Activated CD4-positive, alpha-beta T cell treated with anti-CD3 and anti-CD28 coated beads for 1 hour (primary cell): ENCODE measurements around the gene MYO7B.

Experiments
- DNase-seq: peaks from one replicate; pipeline ENCODE4 v3.0.0-alpha.2; 2020

The MYO7B gene

DNA sequence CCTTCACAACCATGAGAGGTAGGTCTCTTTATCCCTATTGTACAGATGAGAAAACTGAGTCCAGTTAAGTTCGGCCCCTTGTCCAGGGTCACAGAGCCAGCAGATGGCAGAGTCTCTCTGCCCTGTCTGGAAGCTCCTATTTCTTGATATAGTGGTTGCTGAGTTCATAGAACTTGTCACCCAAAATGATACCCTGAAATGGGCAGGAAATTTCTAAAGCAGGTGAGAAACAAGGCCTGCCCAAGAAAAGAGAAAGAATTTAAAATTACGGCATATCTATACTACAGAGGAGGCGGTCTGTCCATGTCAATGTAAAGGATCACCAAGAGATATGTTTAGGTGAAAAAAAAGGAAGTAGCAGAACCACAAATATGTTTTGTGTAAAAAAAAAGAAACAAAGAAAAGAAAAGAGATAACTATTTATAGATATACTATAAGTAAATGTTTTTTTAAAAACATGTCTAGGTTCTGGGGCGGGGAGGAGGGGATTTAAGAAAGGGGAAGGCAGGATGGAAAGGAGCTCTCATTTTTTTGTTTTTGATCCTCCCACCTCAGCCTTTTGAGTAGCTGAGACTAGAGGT lies 39.8 kb downstream of the MYO7B start:
- no peak for DNase-seq

DNA sequence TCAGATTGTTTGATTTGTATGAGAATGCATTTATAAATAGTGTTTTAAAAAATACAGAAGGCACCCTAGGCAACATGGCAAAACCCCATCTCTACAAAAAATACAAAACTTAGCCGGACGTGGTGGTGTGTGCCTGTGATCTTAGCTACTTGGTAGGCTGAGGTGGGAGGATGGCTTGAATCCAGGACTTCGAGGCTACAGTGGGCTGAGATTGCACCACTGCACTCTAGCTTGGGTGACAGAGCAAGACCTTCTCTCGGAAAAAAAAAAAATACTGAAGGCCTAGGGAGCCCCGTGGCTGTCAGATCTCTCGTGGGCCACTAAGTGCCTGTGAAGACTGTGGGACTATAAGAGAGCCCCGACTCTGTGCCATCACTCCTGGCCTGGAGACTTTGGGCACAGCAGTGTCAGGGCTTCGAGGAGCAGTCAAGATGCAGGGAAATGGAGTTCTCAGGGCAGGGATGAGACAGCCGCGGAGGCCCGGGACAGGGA lies 40.5 kb downstream of the MYO7B start:
- no peak for DNase-seq

DNA sequence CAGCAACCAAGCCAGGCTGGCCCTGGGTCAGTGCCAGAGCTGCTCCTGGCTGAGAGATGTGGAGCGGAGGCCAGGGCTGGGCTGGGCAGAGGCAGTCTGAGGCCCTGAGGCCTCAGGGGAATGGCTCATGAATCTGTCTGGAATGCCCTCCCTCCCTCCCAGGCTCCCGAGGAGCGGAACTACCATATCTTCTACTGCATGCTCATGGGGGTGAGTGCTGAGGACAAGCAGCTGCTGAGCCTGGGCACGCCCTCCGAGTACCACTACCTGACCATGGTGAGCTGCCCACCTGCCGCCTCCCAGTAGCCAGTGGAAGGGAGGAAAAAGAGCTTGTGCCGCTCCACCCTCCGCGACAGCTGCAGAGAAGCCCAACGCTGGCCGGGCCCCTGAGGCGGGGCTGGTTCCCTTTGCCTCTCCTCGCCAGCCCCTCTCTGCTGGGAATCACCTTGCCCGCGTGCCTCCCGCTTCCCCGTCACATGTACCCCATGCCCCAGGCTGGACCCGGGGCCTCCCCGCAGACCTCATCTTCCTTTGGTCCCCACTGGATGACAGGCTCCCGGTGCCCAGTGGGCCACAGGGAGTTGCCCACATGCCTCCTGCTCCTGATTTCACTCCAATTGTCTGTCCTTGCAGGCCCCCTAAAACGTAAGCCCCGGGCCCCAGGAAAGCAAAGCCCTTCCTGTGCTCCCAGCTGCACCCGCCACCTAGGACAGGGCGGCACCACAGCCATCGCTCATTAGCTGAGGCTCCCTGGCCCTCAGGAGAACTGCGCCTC lies 41.1 kb downstream of the MYO7B start:
- DNase-seq = no peak

DNA sequence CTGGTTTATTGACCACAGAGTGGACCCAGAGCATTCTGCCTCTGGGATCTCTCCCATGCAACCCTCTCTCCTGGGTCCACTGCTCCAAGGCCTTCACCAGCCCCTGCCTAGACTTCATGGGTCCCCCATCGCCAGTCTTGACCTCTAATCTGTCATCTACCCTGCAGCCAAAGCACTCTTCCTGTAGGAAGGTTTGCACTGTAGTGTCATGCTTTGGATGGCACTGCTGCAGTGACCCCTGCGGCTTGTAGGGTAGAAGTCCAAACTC lies 41.7 kb downstream of the MYO7B start:
- DNase-seq = no peak

DNA sequence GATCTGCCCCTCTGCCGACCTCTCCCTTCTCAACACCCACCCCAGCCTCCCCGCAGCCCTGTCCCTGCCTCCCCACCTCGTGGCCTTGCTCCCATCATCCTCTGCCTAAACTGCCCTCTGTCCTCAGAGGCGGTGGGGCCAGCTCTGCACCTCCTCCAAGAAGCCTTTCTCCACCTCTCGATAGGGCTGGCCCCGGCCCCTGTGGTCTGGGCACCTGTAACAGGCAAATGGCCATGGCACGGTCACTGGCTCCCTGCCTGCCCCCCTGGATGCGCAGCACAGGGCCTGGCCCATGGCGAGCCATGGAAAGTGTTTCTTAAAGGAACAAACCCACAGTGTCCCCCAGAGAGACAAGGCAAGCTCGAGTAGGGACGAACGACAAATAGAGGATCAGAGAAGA lies 42.0 kb downstream of the MYO7B start:
- no peak for DNase-seq

DNA sequence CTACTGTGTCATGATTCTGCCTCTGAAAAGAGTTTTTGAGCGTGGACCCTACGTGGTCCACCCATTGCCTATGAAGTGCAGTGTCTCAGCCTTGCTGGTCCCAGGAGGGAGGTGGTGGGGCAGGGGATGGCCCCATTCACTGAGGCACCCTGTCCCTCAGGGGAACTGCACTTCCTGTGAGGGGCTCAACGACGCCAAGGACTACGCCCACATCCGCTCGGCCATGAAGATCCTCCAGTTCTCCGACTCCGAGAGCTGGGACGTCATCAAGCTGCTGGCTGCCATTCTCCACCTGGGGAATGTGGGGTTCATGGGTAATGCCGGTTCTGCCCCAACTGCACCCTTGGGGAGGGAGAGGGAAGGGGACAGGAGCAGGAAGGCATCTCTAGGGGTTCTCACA lies 42.5 kb downstream of the MYO7B start:
- DNase-seq = no peak

DNA sequence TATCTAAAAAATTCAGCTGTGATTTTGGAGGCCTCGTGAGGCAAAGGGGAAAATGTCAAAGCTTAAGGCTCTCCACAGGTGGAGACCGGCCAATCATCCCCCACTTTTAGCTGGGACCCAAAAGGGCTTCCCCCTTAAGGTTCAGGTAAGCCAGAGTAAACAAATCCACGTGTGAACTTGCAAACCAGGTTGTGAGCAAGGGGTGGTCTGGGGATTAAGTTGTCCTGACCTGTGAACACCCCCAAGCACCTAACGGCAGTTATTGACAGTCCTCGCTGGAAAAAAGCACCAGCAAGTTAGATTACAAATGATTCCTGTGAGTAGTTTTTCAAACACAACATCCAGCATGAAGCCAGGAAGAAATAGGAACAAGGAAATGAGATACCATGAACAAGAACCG lies 42.9 kb downstream of the MYO7B start:
- DNase-seq = no peak

DNA sequence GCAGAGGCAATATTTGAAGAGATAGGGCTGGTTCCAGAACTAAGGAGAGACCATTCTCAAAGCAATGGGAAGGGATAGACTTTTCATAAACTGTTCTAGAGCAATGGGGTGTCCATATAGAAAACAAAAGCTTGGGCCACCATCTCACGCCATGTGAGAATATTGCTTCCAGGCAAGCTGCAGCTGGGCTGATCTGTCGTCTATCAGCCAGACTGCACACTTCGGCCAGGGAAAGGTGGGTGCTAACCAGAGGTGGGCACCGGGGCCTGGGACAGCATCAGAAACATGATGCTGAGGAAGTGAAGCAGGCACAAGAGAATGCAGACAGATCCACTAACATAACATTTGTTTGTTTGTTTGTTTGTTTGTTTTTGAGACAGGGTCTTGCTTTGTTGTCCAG lies 43.7 kb downstream of the MYO7B start:
- DNase-seq = no peak

DNA sequence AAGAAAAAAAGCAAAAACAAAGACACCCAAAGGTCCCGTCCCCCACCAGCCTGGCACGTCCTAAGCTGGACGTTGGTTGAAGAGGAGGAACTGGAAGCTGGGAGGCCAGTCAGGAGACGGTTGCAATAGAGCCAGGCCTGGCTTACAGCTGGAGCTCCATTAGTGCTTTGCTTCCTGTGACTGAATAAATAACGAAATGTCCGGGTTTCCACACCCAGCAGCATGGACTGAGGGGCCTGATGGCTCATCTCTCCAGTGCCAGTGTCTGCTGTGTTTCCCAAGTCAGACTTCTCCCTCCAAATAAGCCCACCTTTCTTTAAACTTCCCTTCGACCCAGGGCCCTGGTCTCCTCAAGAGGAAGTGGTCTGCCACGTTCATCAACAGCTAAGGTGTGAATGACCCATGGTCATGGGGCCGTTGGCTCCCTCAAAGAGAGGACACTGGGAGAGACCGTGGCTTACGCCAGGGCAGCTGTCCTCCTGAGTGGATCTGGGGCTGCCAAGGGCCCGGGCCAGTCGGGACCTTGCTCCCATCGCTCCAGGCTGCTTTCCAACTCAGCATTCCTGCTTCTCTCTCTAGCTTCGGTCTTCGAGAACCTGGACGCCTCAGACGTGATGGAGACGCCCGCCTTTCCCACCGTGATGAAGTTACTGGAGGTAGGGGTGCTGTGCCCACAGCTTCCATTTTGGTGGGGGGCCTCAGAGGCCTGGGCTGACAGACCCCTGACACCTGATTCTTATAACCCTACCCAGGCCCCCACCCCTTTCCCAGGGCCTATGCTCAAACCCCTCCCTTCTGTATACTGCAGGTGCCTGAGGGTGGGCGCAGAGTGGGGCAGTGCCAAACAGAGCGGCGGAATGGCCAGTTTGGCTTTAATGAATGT lies 44.9 kb downstream of the MYO7B start:
- DNase-seq = no peak

DNA sequence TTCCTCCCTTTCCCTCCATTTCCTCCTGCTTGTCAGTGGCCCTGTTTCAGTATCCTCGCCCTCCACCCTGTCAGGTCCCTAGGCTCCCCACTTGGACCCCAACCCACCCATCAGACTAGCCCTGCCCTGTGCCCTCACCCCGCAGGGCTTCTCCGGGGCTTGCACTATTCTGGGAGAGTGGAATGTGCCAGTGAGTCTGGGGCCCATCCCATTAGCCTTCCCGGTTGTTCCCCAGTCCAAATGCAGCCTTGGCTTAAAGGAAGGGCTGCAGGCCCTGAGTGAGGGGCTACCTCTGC lies 45.5 kb downstream of the MYO7B start:
- no peak for DNase-seq

DNA sequence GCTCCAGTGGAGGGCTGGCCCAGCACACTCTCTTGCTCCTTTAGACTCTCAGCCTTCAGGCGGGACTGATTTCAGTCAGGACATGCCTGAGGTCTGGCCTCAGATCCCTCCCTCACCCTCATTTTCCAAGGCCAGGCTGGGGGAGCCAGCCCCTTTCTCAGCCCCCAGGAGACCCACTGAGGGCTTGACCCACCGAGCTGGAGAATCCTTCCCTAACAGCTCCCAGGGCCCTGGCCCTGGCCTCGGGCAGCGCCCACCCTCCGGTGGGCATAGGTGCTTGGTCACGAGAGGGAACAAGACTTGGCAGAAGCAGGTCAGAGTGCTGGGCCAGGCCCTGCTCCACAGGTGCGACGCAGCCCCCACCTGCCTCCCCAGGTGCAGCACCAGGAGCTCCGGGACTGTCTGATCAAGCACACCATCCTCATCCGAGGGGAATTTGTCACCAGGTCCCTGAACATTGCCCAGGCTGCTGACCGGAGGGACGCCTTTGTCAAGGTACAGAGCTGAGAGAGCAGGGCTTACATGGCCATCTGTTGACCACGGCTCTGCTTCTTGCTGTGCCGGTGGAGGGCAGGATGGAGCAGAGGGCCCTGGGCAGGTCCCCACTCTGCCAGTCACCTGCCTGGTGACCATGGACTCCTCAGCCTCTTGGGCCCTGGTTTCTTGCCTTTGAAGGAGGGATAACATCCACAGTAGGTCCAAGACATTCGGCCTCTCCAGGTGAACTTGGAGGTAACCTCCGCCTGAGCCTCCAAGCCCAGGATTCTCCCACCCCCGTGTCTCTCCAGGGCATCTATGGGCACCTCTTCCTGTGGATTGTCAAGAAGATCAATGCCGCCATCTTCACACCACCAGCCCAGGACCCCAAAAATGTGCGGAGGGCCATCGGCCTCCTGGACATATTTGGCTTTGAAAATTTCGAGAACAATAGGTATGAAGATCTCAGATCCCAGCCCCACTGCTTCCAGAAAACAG lies 46.3 kb downstream of the MYO7B start:
- DNase-seq = no peak

DNA sequence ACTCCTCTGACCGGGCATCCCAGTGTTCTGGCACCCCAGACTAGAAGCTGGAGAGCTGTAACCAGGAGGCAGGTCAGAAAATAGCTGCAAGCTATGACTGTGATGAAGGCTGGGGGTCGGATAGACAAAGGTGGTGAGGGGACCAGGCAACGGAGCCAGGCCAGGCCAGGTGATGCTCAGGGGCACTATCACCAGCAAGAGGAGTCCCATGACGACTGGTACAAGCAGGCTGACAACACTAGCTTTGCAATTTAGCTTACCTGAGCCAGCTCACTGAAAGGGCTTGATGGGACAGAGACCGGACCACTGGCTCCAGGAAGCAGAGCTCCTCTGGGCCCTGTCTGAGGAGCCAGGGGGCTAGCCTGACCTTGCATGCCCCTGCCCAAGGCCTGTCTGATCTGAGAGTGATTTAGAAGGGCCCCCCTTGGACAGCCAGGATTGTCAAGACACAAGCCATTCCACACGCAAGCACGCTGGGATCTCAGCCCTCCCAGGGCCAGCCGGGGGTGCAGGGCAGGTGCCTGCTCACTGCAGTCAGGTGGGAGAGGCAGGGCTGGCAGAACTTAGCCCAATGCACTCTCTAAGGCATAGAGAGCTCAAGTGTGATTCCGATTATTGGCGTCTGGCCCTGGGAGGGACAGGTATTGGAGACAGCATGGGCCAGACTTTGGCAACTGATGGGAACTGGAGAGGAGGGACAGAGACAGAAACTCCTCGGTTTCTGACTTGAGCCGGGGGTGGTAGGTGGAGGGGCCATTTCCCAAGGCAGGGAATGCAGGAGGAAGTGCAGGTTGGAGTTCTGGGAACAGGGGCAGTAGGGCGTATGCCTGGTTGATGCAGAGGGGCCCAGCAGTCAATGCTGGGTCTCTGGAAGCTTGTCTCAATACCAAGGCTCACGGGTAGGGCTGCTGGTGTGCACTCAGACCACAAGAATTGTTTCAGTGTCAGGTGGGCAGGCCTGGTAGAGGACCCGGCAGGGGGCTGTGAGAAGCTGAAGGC lies 47.7 kb downstream of the MYO7B start:
- DNase-seq = no peak

DNA sequence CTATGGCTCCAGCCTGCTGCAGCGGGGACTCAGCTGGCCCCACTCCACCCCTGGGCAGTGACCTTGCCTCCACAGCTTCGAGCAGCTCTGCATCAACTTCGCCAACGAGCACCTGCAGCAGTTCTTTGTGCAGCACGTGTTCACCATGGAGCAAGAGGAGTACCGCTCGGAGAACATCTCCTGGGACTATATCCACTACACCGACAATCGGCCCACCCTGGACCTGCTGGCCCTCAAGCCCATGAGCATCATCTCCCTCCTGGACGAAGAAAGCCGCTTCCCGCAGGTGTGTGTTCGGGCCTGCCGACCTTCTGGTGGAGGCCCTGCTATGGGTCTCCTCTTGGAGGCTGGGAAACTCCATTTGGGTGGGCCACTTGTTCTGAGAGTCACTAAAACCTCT lies 48.6 kb downstream of the MYO7B start:
- no peak for DNase-seq

DNA sequence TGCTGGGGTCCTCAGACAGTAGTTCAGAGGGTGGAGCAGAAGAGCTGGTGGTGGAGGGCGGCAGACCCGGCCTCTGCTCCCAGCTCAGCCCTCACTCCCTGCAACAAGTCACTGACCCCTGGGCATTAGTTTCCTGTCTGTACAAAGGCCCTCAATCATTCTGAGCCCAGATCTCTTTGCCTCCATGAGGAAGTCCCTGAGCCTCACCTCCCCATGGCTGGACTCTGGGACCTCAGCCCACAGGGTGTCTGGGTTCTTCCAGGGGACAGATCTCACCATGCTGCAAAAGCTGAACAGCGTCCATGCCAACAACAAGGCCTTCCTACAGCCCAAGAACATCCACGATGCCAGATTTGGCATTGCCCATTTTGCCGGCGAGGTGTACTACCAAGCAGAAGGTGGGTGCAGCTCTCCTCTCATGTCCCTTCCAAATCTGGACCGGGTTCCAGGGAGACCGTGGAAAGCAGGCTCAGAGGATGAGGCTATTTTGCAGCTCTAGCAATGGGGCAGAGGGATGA lies 49.1 kb downstream of the MYO7B start:
- no peak for DNase-seq

DNA sequence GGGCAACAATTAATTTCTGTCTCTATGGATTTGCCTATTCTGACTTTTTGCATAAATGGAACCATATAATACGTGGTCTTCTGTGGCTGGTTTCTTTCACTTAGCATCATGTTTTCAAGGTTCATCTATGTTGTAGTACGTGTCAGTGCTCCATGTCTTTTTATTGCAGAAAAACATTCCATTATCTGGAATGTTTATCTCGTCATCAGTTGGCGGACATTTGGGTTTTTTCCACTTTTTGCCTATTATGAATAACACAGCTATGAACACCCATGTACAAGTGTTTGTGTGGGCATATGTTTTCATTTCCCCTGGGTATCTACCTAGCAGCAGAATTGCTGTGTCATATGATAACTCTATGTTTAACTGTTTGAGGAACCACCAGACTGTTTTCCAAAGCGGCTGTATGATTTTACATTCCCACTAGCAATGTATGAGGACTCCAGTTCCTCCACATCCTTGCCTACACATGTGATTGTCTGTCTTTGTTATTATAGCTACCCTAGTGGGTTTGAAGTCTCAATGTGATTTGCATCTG lies 49.9 kb downstream of the MYO7B start:
- DNase-seq = no peak

DNA sequence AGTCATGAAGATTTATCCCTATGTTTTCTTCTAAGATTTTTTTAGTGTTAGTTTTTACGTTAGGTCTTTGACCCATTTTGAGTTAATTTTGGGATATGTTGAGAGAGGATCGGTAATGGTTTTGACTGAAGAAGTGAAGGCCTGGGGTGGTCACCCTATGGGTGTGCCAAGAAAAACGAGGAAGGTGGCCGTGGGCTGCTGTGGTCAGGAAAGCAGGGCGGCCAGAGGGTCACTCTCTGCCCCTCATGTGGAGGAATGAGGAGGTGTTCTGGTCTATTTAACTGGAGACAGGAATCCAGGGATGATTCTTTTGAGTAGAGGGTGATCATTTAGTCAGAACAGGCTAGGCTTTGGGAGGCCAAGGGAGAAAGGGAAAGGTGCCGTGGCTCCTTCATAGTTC lies 50.7 kb downstream of the MYO7B start:
- DNase-seq = no peak

DNA sequence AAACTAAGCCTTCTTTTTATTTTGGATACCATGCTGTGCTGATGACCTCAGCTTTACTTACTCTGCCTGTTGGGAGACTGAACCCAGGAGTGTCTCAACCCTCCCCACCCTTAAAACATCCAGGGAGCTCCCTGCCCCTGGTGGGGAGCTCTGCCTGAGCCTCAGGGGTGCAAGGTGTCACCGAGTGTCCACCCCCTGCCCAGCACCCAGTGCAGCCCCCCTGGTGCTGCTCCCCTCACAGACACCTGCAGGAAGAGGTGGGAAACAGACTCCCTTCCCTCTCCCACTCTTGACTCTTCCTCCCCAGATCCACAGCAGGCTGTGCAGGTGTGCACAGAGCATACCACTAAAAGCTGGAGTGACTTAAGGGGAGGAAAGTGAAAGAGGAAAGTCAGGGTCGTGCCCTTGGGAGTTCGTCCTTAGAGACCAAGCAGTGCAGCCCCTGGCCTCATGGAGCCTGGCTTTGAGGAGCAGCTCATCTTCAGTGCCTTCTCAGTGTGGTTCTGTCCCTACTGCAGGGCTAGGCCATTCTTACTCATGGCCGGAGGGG lies 51.3 kb downstream of the MYO7B start:
- DNase-seq = no peak

DNA sequence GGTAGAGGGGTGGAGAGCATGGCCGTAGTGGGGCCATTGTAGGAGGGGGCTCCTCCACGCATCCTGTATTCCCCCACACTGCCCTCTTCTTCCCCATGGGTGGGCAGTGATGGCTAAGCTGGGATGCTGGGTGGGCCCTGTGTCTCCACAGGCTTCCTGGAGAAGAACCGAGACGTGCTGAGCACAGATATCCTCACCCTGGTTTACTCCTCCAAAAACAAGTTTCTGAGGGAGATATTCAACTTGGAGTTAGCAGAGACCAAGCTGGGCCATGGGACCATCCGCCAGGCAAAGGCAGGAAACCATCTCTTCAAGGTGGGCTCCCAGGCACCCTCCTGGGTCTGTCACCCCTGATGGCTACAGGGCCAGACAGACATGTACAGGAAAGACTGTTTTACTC lies 52.8 kb downstream of the MYO7B start:
- no peak for DNase-seq

DNA sequence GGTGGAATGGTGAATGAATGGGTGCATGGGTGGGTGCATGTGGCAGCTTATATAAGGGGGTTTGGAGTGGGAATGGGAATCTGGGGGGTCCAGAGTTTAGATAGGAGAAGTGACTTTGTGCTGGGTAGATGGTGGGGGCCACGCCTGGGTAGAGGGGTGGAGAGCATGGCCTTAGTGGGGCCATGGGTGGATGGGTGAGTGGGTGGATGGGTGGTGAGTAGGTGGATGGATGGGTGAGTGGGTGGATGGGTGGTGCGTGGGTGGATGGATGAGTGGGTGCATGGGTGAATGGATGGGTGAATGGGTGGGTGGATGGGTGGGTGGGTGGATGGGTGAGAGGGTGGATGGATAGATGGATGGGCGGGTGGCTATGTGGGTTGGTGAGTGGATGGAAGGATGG lies 53.9 kb downstream of the MYO7B start:
- DNase-seq = no peak

DNA sequence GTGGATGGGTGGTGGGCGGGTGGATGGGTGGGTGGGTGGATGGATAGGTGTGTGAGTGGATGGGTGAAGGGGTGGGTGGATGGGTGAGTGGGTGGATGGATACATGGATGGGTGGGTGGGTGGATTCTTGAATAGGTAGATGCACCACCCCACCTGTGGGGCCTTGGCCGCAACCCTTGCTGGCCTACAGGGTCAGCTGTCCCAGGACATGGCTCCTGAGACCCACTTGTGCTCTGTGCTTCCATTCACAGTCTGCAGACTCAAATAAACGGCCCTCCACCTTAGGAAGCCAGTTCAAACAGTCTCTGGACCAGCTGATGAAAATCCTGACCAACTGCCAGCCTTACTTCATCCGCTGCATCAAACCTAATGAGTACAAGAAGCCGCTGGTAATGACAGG lies 54.4 kb downstream of the MYO7B start:
- DNase-seq = no peak
